Body of pancreas (tissue), 4 donors: Measurements from ENCODE around the gene ERMN.

Experiments used
- CTCF ChIP-seq, 7 experiments: fragments of 450-650 bp in 4 of 7; fragments of 200-600 bp in 3 of 7; sonication (generic) in 3 of 7; IDR thresholded peaks; one replicate each; pipeline ENCODE4 v1.5.1; 2016 to 2019; ENCODE audit warnings: antibody characterized with exemption in 7 of 7
- POLR2A ChIP-seq, 3 donors: fragments of 450-650 bp; IDR thresholded peaks; one replicate each; pipeline ENCODE4 v1.6.1; 2016; ENCODE audit warnings: antibody characterized with exemption in 3 of 3, mild to moderate bottlenecking in 2 of 3

GRCh38 chr2:157324331-157324843 is 1.2 kb downstream of the ERMN start:
- no peak for TF ChIP-seq CTCF (IDR thresholded peaks at IDR 0.05)
- TF ChIP-seq POLR2A (IDR thresholded peaks at IDR 0.05), result no peak
